HG03342 (cell line): ENCODE measurements around the gene TRAF1.
A peak's percentile ranks its signal among the peaks of the same experiment; 100 is the strongest.

Experiments used
- ATAC-seq: cut with Tn5 transposase; IDR thresholded peaks from one replicate; pipeline ENCODE4 v1.9.1; 2021; ENCODE audit warnings: mild to moderate bottlenecking, moderate library complexity; ENCODE audit not compliant: unreplicated experiment

TRAF1 gene

DNA sequence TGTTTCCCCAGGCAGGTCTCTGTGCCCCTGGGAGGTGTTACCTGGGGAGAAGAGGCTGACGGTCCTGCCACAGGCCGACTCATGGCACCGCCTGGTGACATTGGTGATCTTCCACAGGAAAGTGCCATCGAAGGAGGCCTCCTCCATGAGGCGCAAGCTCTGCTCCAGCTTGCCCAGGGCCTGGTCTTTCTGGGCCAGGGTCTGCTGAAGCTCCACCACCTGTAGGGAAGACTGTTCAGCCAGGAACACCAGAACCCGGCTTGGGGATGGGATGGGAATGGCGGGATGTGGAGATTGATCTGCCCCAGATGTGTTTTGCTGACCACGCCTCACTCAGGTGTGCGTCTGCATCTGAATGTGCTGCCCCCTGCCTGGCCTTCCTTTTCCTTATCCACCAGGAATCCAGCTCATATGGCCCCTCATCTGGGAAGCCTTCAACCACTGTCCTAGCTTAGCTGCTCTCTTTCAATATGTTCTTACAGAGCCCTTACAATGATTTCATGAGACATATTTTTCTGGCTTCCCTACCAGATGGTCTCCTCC is 15.2 kb downstream of the TRAF1 start:
- ATAC-seq = no peak

DNA sequence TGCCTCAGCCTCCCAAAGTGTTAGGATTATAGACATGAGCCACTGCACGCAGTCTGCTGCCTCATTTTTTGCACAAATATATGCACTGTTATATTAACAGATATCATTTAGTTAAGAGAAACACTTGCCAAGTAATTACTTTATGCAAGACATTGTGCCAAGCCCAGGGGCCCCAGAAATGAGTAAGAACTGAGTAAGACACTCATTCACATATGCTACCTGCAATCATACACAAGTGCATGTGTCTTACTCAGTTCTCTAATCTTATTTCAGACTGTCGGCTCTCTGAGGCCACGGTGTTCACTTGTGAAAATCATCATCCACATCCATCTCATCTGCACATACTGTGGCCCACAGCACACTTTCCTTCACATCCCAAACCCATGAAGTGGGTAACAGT is 16.0 kb downstream of the TRAF1 start:
- no peak for ATAC-seq

DNA sequence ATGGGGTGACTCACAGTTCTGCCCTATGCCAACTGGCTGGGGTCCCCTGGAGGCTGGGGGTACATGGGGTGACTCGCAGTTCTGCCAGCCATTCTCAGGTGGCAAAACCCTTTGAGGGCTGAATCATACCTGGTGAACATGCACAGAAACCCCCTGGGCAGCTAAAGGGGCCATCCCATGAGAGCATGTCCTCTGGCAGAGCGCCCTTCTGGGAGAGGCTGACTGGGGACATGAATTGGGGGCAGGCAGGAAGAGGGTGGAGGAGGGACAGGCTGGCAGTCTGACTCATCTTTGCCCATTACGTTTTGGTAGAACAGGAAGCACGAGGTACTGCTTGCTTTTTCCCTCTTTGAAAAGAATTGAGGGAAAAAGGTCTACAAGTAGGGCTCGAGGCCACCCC is 16.7 kb downstream of the TRAF1 start:
- ATAC-seq = no peak

DNA sequence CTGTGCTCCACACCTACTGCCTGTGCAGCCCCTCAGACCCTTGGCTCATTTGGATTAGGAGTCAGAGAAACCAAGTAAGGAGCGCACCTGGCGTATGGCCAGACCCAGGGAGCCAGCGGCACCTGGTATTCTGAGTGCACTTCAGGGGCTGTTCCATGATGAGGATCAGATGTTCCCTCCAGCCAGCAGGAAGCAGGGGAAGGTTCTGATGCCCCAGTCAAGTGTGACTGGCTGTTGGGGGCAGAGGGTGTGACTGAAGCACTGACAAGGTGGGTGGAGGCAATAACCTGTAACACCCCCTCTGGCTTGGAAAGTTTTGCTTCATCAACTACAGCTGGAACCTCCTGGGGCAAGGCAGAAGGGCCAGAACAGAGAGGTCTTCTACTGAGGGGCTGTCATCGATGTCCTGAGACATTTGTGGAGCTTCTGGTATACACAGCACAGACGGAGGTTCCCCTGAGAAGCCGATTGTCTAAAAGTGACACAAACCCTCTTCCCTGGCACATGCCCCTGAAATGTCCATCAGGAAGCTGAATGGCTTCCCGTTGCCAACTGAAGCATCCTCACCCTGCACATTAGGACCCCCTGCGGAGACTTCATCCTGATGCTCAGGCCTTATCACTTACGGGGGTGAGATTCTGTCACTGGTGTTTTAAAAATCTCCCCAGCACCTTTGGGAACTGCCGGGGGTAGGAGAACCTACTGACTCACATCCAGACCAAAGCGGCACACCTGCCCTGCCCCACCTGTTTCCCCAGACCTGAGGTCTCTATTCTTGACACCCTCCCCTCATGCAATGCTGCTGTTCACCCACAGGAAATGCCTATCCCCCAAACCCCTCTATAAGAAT is 21.1 kb downstream of the TRAF1 start:
- ATAC-seq = no peak

DNA sequence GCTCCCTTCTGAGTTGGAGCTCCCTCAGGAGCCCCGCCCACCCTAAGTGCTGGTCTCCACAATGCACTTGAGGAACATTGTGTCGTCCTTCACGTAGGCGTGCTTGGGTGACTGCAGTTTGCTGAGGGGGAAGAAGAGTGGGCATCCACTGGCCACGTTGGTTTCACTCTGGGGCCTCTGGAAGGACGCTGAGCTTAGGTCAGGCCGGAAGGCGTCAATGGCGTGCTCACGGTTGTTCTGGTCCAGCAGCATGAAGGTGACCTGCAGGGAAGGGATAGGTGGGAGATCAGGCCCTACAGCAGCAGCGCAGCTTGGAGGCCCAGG is 21.7 kb downstream of the TRAF1 start:
- ATAC-seq = no peak

DNA sequence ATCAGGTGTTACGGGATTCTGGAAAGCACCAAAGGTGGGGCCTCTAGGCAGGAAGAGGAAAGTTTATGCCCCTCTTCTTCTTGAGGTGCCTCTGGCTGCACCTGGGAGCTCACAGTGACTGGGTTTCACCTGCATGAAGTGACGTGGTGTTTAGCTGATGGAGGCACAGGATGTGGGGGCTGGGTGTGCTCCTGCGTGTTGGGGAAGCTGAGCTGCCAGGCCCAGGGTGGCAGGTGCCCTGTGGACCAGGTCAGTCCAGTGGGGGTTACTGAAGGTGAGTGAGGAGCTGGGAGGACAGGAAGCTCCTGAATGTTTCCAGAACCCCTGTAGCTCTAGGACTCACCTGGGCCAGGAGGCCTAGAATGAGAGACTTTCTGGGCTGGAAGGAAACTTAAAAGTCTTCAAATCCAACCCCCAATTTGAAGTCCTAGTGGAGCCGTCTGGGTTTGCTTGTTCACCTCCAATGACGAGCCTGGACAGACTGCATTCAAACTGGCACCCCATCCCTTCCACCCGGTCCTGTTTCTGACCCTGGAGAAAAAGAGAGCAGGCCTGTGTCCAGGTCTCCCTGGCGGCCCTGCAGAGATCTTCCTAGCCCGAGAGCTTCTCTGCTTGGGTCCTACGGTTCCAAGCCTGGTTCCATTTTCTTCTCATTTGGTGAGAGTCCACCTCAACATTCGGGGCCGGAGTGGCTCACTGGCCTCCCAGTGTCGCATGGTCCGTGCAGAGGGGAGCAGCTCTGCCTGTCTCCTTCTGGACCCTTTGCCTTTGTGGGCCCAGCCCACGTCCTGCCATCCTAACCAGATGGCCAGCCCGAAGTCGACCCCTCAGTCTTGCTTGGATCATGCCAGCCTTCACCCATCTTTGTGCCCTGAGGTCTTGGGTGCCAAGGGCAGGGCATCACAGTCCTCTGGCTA is 22.3 kb downstream of the TRAF1 start:
- ATAC-seq = no peak

DNA sequence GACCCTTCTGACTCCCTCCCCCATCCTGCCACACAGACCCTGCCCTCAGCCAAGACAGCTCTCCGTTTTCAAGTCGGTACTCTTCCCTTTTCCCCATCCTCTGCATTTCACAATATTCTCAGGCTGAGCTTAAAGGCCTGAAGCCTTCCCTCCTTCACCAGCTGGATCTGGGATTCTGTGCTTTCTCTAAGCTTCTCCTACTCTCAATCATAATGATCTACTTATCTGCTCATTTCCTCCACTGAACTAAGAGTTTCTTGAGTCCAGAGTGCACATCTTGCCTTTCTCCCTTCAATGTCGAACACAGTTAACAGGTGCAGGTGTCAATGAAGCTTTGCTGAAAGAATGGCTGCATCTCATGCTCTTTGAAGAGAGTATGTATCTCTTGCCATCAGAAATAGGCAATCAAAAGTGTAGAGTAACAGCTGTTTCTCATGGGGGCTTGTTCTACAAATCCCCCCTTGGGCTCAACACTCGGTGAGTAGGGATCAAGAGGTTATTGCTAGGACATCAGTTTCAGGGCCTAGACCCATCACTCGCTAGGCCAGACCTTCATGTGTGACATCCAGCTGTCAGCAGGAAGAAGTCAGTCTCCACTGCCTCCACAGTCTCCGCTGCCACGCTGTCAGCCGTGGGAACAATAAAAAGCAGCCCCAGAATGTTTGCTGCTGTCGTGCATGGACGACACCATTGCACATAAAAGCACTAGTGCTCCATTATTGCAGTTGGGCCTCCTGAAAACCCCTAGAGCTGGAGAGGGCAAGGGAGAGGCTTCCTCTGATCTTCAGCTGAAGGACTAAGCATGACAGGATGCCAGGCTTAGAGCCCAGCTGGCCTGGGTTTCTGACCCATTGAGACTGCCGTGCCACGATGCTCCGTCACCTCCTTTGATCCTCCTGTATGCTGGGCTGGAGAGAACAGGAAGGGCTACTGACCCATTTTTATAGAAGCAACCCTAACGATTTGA is 23.7 kb downstream of the TRAF1 start:
- no peak for ATAC-seq

DNA sequence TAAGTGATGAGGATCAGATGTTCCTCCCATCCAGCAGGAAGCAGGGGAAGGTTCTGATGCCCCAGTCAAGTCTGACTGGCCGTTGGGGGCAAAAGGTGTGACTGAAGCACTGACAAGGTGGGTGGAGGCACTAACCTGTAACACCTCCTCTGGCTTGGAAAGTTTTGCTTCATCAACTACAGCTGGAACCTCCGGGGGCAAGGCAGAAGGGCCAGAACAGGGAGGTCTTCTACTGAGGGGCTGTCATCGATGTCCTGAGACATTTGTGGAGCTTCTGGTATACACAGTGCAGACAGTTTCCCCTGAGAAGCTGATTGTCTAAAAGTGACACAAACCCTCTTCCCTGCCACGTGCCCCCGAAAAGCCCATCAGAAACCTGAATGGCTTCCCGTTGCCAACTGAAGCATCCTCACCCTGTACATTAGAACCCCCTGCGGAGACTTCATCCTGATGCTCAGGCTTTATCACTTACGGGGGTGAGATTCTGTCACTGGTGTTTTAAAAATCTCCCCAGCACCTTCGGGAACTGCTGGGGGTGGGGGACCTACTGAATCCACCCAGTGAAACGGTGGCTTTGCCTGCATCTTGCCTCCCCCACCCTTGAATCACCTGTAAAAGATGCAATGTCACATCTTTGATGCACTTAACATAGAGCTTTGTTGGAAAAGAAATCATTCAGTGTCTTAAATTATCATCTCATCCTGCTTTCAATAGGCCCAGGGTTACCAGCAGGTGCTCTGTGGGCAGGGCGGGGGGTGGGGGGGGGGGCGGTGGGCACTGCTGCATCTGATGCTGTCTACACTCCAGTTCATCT is 24.6 kb downstream of the TRAF1 start:
- ATAC-seq = no peak

DNA sequence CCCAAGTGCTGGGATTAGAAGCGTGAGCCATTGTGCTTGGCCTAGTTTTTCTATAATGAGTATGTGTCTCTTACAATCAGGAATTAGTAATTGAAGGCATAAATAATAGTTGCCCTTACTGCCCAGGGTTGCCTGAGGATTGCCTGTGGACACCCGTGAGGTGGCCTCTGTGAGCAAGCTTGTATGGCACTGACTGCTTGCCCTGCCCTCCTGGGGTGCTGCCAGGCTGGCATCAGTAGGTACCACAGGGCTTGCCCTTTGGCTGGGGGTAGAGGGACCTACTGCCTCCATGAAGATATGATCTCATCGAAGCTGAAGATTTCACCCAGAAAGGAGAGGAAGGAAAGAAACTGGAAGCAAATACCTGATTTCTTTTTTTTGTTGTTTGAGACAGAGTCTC is 25.8 kb downstream of the TRAF1 start:
- no peak for ATAC-seq

DNA sequence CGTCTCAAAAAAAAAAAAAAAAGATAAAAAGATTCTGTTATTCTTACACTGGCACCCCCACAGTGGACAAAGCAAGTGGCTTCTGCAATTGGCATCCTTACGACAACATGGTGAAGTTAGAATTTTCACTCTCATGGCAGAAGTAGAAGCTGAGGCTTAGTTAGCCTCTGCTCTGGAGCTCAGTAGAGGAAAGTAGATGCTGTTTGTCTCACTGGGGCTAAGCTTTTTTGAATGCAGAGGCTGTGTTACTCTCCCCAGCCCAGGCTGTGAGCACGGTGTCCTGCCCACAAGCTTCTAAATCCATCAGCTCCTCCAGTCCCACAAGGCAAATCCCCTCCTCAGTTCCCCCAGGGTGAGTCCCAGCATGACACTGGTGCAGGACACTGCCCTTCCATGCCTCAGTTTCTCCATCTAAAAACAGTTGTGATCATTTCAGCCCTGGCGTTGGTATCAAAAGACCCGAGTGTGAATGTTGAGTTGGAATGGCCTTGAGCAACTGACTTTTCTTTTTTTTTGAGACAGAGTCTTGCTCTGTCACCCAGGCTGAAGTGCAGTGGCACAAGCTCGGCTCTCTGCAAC is 27.0 kb downstream of the TRAF1 start:
- no peak for ATAC-seq

DNA sequence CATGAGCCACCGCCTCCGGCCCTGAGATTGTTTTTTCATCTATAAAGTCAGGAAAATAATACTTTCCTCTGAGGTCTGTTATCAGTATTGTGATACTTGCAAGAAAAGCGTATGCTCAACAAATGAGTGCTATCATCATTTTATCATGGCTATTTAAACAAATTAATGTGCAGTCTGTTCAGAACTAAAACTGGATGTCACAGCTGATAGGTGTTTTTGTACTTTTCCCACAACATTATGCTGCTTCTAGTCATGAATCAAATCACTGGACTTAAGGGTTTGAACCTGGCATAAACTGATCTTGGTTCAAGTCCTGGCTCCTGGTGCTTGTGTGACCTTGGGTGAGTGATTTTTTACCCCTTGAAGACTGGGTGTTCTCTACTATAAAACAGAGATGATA is 28.2 kb downstream of the TRAF1 start:
- no peak for ATAC-seq

DNA sequence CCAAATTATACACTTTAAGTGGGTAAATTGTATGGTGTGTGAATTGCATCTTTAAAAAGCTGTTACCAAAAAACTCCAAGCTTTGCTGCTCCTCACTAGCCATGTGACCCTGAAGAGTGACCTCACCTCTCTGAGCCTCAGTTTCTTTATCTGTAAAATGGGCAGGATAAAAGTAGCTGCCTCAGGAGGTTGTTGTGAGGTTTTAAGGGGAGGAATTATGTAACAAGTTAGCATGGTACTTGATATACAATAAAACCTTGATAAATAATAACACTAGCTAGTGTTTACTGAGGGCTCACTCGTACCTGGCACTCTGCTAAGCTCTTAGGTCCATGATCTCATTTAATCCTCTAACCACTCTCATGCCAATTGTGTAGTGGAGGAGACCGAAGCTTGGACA is 30.6 kb downstream of the TRAF1 start:
- no peak for ATAC-seq

DNA sequence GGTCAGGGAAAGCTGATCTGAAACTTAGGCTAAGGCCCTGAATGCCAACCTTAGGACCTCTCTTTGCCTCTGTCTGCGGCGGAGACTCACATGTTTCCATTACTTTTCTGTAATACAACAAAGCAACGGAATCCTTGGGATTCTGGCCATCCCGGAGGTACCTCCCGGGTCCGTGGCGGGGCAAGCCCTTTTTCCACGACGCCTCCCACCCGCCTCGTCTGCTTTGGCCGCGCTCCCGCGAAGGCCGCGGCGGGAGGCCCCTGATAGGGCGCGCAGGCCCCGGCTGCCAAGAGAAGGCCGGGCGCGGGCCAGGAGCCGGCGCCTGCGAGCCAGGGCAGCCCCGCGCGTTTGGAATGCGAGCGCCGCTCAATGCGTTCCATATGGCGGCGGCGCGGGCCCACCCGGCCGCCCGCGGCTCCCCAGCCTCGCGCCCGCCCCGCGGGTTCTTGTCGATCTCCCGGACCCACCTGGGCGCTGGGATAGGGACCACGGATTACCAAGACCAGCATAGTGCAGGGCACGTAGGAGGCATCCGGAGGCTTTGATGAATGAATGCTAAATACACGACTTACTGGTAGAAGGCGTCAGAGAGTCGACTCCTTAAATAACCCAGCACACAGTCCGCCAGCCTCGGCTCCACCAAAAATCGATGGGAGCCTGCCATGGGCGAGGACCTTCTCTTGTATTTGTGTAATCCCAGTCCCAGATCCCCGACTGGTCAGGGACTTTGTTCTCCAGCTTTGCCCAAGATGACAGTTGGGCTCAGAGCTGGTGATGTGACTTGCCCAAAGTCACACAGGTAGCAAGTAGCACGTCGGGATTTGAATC is 32.1 kb downstream of the TRAF1 start:
- no peak for ATAC-seq

DNA sequence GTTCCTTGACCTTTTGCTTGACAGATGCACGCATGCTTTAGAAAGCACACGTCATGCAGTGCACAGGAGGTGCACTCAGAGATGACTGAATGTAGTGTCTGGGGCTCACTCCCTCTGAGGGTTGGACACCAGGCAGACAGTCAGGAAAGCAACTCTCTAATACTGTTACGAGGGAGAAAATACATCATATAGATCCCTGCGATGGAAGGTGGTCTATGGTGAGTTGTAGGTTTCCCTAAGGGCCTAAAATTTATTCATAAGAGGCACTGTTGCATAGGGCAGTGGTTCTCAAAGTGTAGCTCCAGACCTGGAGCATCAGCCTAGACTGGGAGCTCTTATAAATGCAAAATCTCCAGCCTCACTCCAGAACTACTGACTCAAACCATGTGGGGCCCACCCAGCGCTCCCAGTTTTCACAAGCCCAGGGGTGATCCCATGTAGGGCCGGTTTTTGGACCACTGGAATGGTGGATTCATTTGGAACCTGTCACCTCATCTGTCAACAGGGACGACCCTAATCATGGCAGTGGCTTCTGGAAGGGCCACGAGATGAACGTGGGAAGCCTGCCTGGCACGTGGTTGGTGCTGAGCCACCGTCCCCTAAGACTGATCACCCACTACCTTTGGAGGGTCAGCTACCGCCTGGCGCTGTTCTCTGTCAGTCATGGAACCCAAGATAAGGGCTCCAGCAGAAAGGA is 32.8 kb downstream of the TRAF1 start:
- ATAC-seq = peak; percentile 24

DNA sequence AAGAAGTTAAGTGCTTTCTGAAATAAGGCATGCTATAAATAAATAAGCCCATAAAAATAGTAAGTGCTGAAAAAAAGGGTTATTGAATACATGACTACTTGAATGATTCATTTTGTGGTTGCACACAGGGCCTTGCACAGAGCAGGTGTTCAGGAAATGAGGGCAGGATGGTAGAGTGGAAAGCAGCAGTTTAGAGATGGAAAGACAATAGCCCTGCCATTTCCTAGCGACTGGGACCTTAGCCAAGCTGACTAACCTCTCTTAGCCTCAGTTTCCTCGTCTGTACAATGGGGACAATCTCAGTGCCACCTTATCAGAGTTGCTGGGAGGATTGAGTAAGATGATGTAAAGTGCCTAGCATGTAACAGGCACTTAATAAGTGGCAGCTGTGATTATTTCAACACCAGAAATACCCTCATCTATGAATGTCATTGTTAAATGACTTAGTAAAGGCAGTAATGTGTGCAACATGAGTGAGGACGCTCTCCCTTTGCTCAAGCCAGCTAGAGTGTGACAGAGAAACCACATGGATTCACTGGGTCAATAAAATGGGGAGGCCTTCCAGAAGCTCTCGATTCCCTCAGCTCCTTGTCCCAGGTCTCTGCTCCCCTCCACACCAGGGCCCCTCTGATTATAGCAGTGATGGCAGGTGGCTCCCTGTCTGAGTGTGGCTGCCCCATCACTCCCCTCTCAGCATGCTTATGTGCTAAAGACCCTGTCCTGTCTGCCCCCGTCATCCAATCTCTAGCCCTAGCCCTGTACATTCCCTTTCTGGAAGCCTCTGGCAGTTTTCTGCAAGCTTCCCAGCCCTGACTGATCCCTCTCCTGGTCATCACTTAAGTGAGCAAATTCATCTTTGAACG is 33.6 kb downstream of the TRAF1 start:
- peak; percentile 70 for ATAC-seq

DNA sequence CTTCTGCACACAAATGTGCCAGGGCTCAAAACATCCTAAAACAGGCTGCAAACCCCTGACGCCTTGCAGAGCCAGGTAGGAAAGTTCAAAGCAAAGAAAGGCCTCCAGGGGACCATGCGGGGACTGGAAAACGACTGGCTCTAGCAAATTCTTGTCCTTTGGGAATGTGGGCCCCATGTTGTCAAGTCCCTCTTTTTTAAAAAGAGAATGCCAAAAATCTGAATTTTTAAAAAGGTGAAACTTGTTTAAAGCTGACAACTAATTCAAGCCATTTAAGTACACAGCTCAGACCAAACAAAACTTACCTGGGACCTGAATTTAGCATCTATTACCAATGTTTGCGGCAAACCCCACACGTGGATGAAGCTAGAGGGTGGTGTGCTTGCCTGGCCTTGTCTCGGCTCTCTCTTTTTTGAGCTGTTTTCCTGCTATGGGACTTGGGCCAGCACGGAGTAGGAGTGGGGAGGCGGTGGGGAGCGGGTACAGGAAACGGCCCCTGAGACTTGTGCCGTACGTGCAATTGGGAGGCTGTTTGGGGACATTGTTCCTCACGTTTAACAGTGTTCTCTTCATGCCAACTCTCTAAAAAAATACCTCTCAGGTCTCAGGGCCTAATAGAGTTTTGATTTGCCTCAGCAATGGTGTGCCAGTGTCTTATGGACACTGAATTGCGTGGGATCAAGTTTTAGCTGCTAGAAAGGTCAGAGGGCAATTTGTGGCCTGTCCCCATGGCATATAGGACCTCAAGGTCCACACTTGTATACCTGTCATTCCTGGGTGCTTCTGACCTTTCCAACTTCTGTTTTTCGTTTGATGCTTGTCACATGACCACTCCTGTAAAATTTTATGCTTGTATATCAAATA is 34.5 kb downstream of the TRAF1 start:
- peak; percentile 20 for ATAC-seq
